Measurements from ENCODE around the gene ADGRG7. TPM values are rescaled to one million over a fixed set of nuclear protein-coding genes. Genes with fewer than 3 reads are reported as not detected.
"Not testable (repeated sequence)": the region's sequence is repeated elsewhere in the genome, so short reads cannot be mapped to it uniquely, and the experiment has no call there.

ADGRG7 gene
- total RNA-seq, 1 donor from 2014 or later, result not detected

DNA sequence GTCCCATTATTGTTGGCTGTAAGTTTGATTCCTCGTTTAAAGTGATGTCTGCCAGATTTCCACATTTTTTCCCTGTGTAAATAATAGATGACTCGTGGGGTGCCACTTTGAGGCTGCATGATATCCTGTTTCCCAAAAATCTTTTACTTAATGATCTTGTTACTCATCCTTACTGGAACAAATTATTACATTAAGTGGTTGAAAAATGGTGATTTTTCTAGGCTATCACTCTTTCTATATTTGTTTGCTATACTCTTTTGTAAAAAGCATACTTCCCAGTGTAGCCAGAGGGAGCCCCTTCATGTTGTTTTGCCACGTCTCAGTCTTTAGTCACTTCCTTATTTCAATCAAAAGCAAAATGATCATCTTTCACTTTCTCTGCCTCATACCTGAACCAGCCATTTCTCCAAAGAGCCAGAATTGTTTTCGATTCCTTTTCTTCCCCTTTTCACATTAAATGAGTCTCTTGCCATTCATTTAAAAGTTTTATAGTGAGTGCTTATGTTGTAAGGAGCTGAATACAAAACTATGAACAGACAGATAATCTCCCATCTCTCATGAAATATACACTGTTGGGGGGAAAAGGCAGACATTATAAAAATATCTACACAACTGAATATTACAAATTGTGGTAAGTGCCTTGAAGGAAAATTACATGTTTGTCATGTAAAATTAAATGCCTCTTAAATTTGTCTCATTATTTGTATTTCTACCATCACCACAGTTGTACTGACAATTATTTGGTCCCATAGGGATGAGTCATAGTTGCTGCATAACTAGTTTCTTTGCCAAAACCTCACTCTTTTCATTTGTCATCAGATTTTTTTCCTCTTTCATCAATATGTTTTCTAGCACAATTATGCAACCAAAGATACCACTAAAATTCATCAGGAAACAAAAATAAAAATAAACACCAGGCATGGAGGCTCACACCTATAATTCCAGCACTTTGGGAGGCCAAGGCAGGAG, 41.5 kb downstream of the ADGRG7 start:
- Mint-ChIP-seq H3K27me3 (ENCODE audit: unreplicated experiment) (peaks cover under 1% of the 10 kb centered on the region), H3K27ac (ENCODE audit: unreplicated experiment) (peak overlapping the region; percentile 85), H3K36me3 (ENCODE audit: unreplicated experiment) (no peaks in the 10 kb centered on the region), H3K4me3 (ENCODE audit: unreplicated experiment) (peak overlapping the region; percentile 15), H3K9me3 (ENCODE audit: unreplicated experiment) (no peaks in the 10 kb centered on the region), H3K4me1 (ENCODE audit: unreplicated experiment) (peaks cover 19% of the 10 kb centered on the region)
- TF ChIP-seq, protein P1, sequence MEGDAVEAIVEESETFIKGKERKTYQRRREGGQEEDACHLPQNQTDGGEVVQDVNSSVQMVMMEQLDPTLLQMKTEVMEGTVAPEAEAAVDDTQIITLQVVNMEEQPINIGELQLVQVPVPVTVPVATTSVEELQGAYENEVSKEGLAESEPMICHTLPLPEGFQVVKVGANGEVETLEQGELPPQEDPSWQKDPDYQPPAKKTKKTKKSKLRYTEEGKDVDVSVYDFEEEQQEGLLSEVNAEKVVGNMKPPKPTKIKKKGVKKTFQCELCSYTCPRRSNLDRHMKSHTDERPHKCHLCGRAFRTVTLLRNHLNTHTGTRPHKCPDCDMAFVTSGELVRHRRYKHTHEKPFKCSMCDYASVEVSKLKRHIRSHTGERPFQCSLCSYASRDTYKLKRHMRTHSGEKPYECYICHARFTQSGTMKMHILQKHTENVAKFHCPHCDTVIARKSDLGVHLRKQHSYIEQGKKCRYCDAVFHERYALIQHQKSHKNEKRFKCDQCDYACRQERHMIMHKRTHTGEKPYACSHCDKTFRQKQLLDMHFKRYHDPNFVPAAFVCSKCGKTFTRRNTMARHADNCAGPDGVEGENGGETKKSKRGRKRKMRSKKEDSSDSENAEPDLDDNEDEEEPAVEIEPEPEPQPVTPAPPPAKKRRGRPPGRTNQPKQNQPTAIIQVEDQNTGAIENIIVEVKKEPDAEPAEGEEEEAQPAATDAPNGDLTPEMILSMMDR (IDR thresholded peaks at IDR 0.05), result peak; percentile 54
- DNase-seq (ENCODE audit: extremely low spot score, unreplicated experiment), result no peak

- TF ChIP-seq, protein P1 (IDR thresholded peaks at IDR 0.05), result no peak
- no peak for DNase-seq (ENCODE audit: extremely low spot score, unreplicated experiment)
- peaks cover 10% of the 10 kb centered on the region for H3K27me3 Mint-ChIP-seq (ENCODE audit: unreplicated experiment)
- H3K4me1 Mint-ChIP-seq (ENCODE audit: unreplicated experiment), result peaks cover 14% of the 10 kb centered on the region
- H3K4me3 Mint-ChIP-seq (ENCODE audit: unreplicated experiment), result no peak overlapping the region
- H3K36me3 Mint-ChIP-seq (ENCODE audit: unreplicated experiment), result no peaks in the 10 kb centered on the region
- no peaks in the 10 kb centered on the region for H3K9me3 Mint-ChIP-seq (ENCODE audit: unreplicated experiment)
- H3K27ac Mint-ChIP-seq (ENCODE audit: unreplicated experiment), result no peak overlapping the region
These were observed 44.3 kb downstream of the ADGRG7 start for GRCh38 chr3:100653604-100654294.

- peaks cover 25% of the 10 kb centered on the region for H3K27me3 Mint-ChIP-seq (ENCODE audit: unreplicated experiment)
- H3K36me3 Mint-ChIP-seq (ENCODE audit: unreplicated experiment), result no peaks in the 10 kb centered on the region
- no peak for DNase-seq (ENCODE audit: extremely low spot score, unreplicated experiment)
- TF ChIP-seq, protein P1 (IDR thresholded peaks at IDR 0.05), result no peak
- no peak overlapping the region for H3K27ac Mint-ChIP-seq (ENCODE audit: unreplicated experiment)
- no peaks in the 10 kb centered on the region for H3K9me3 Mint-ChIP-seq (ENCODE audit: unreplicated experiment)
- no peak overlapping the region for H3K4me3 Mint-ChIP-seq (ENCODE audit: unreplicated experiment)
- H3K4me1 Mint-ChIP-seq (ENCODE audit: unreplicated experiment), result no peaks in the 10 kb centered on the region
These were observed 47.5 kb downstream of the ADGRG7 start for GRCh38 chr3:100656945-100657344.

- H3K27ac Mint-ChIP-seq (ENCODE audit: unreplicated experiment); H3K9me3 Mint-ChIP-seq (ENCODE audit: unreplicated experiment); DNase-seq (ENCODE audit: extremely low spot score, unreplicated experiment); H3K4me1 Mint-ChIP-seq (ENCODE audit: unreplicated experiment); H3K36me3 Mint-ChIP-seq (ENCODE audit: unreplicated experiment); H3K4me3 Mint-ChIP-seq (ENCODE audit: unreplicated experiment): not testable (repeated sequence)
- peaks cover 62% of the 10 kb centered on the region for H3K27me3 Mint-ChIP-seq (ENCODE audit: unreplicated experiment)
These were observed 51.9 kb downstream of the ADGRG7 start for GRCh38 chr3:100661294-100661693.

DNA sequence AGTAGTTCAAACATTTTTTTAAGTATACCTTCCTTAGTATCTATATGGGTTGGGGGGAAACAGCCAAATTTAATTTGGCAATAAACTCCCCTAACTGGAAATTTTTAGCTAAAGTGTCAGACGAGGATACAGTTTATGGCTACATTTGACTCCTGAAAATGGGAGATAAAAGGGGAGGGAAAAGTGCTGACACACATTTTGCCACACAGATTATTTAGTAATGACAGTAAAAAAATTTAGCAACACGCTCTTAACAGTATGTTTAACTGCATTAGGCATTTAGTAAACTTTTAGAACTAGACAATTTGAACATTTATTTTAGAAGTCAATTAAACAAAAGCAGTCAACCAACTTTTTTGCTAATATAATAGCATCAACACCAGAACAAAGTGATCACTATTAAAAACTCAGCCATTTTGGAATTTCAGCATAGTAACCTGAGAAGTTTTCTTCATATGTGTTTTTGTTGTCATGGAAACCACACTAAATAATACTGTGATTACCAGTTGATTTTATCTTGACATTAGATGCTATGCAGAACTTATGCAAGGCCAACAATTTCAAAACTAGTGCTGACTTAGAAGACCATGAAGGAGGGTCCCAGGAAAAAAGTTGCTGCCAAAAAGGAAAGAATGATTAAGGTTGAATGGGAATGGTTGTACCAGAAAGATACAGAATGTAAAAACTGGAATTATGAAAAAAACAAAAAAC, 52.9 kb downstream of the ADGRG7 start:
- no peak overlapping the region for H3K27ac Mint-ChIP-seq (ENCODE audit: unreplicated experiment)
- no peaks in the 10 kb centered on the region for H3K9me3 Mint-ChIP-seq (ENCODE audit: unreplicated experiment)
- H3K4me3 Mint-ChIP-seq (ENCODE audit: unreplicated experiment), result no peak overlapping the region
- H3K36me3 Mint-ChIP-seq (ENCODE audit: unreplicated experiment), result no peaks in the 10 kb centered on the region
- H3K27me3 Mint-ChIP-seq (ENCODE audit: unreplicated experiment), result peaks cover 58% of the 10 kb centered on the region
- no peaks in the 10 kb centered on the region for H3K4me1 Mint-ChIP-seq (ENCODE audit: unreplicated experiment)
- DNase-seq (ENCODE audit: extremely low spot score, unreplicated experiment), result no peak
- TF ChIP-seq, protein P1 (IDR thresholded peaks at IDR 0.05), result no peak

All from osteocyte (in vitro differentiated cells).